ENCODE results near the gene TP63.
"Not testable (repeated sequence)": the region's sequence is repeated elsewhere in the genome, so short reads cannot be mapped to it uniquely, and the experiment has no call there.

Gene TP63

GRCh38 chr3:189664311-189664710, 33.1 kb downstream of the TP63 start:
- TF ChIP-seq, protein P1, sequence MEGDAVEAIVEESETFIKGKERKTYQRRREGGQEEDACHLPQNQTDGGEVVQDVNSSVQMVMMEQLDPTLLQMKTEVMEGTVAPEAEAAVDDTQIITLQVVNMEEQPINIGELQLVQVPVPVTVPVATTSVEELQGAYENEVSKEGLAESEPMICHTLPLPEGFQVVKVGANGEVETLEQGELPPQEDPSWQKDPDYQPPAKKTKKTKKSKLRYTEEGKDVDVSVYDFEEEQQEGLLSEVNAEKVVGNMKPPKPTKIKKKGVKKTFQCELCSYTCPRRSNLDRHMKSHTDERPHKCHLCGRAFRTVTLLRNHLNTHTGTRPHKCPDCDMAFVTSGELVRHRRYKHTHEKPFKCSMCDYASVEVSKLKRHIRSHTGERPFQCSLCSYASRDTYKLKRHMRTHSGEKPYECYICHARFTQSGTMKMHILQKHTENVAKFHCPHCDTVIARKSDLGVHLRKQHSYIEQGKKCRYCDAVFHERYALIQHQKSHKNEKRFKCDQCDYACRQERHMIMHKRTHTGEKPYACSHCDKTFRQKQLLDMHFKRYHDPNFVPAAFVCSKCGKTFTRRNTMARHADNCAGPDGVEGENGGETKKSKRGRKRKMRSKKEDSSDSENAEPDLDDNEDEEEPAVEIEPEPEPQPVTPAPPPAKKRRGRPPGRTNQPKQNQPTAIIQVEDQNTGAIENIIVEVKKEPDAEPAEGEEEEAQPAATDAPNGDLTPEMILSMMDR (IDR thresholded peaks at IDR 0.05; ENCODE audit: extremely low read depth, insufficient read depth, missing control alignments), result no peak
- in situ Hi-C loops (cut with MboI; ENCODE audit: low pct_unique_long_range_greater_than_20kb, low sequenced_read_pairs, unreplicated experiment), result no loop called here
- no peak for DNase-seq (ENCODE audit: low spot score)

- in situ Hi-C loops (cut with MboI; ENCODE audit: low pct_unique_long_range_greater_than_20kb, low sequenced_read_pairs, unreplicated experiment); DNase-seq (ENCODE audit: low spot score): not testable (repeated sequence)
These were observed 41.2 kb downstream of the TP63 start for GRCh38 chr3:189672346-189672745.

DNA sequence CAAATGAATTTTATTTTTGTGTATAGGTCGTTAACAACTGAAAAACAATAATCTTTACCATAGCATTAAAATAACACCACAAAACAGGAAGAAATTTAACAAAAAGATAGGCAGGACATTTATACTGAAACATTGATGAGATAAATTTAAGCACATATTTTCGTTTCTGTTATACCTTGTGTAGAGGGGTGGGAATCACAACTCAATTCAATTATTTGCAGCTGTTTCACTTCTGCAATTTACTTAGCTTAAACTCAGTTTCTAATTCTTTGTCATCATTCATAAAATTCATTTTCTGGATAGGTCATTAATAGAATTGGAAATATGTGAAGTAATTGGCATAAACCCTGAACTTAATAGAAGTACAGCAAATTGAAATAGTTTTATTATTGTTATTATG, 42.3 kb downstream of the TP63 start:
- in situ Hi-C loops (cut with MboI; ENCODE audit: low pct_unique_long_range_greater_than_20kb, low sequenced_read_pairs, unreplicated experiment), result no loop called here
- TF ChIP-seq, protein P1 (IDR thresholded peaks at IDR 0.05; ENCODE audit: extremely low read depth, insufficient read depth, missing control alignments), result no peak
- peak; percentile 8 for DNase-seq (ENCODE audit: low spot score)

- TF ChIP-seq, protein P1 (IDR thresholded peaks at IDR 0.05; ENCODE audit: extremely low read depth, insufficient read depth, missing control alignments), result no peak
These were observed 43.2 kb downstream of the TP63 start for GRCh38 chr3:189674249-189674913.

GRCh38 chr3:189677667-189678066, 46.5 kb downstream of the TP63 start:
- in situ Hi-C loops (cut with MboI; ENCODE audit: low pct_unique_long_range_greater_than_20kb, low sequenced_read_pairs, unreplicated experiment), result no loop called here
- no peak for DNase-seq (ENCODE audit: low spot score)

More at GRCh38 chr3:189674249-189674913, 43.2 kb downstream of the TP63 start:
- in situ Hi-C loops (cut with MboI; ENCODE audit: low pct_unique_long_range_greater_than_20kb, low sequenced_read_pairs, unreplicated experiment), result no loop called here
- no peak for DNase-seq (ENCODE audit: low spot score)

GRCh38 chr3:189680723-189681122, 49.5 kb downstream of the TP63 start:
- in situ Hi-C loops (cut with MboI; ENCODE audit: low pct_unique_long_range_greater_than_20kb, low sequenced_read_pairs, unreplicated experiment), result no loop called here
- DNase-seq (ENCODE audit: low spot score), result no peak
- TF ChIP-seq, protein P1 (IDR thresholded peaks at IDR 0.05; ENCODE audit: extremely low read depth, insufficient read depth, missing control alignments), result no peak

More at GRCh38 chr3:189677667-189678066, 46.5 kb downstream of the TP63 start:
- TF ChIP-seq, protein P1 (IDR thresholded peaks at IDR 0.05; ENCODE audit: extremely low read depth, insufficient read depth, missing control alignments), result no peak

DNA sequence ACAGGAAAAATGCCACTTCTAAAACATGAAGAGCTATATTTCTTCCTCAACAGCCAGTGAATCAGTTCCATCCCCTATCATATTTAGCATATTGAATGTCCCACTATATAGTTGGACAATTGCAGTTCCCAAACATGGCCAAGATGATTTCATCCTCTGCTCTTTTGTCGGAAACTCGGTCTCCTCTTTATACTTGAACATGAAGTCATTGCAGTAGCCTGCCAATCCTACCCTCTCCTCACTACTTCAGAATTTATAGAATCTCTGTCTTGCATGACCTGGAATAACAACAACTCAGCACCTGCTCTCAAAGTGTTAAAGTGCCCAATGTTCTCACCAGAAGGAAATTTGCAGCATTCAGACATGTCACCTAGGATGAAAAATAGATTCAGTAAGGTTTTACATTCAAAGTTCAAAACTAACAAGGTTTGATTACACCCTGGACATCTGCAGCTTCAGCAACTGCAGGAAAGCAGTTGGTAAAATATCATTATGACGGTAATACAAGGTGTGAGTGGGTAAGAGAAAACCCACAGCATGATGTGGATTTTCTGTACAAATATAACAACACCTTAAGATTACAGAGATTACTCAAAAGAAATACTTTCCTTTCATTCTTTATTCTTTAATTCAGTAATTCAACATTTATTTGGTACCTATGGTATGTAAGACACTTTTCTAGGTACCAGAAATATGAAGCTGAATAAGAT, 52.5 kb downstream of the TP63 start:
- TF ChIP-seq, protein P1 (IDR thresholded peaks at IDR 0.05; ENCODE audit: extremely low read depth, insufficient read depth, missing control alignments), result no peak
- in situ Hi-C loops (cut with MboI; ENCODE audit: low pct_unique_long_range_greater_than_20kb, low sequenced_read_pairs, unreplicated experiment), result no loop called here
- DNase-seq (ENCODE audit: low spot score), result no peak
